EH (cell line): ENCODE data around the gene HNRNPF.
"Not testable (repeated sequence)": the region's sequence is repeated elsewhere in the genome, so short reads cannot be mapped to it uniquely, and the experiment has no call there.

Experiments used
- DNase-seq: peaks from one replicate; pipeline ENCODE4 v3.0.0-alpha.2; 2015; ENCODE audit warnings: low read depth

The HNRNPF gene

GRCh38 chr10:43348511-43349312, 60.3 kb downstream of the HNRNPF start:
- DNase-seq = peak; percentile 82

DNA sequence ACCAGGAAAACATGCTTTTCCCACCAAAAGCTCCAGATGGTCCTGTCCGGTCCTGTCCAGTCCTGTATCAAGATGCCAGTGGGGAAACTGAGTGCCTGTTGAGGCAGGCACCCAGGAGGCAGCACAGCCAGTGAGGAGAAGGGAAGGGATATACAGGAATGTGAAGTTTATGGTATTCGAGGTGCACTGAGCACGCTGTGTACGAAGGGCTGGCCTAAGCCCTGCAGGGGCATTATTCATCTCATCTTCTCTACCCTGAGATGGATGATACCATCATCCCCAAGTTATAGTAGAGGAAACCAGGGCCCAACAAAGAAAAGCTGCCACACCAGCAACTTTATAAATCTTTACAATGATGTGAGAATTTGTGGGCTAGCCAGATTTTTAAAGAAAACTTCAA, 61.0 kb downstream of the HNRNPF start:
- DNase-seq = no peak

DNA sequence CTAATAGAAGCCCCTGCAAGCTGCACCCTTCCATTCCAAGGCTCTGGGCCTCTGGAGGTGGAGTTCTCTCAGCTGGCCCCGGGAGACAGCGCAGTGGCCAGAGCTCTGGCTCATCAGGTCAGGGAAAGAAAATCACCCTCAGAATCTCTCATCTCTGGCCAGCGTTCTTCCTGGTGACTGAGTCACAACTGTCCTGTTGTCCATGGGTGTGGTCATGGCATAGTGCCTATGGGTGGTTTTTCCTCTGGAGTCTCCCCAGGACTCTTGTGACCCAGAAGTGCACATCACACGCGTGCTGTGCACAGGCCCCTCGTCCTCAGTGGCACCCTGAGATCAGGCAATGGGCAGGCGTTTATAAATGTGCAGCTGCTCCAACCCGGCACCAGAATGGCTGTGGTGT, 64.9 kb downstream of the HNRNPF start:
- DNase-seq = no peak

DNA sequence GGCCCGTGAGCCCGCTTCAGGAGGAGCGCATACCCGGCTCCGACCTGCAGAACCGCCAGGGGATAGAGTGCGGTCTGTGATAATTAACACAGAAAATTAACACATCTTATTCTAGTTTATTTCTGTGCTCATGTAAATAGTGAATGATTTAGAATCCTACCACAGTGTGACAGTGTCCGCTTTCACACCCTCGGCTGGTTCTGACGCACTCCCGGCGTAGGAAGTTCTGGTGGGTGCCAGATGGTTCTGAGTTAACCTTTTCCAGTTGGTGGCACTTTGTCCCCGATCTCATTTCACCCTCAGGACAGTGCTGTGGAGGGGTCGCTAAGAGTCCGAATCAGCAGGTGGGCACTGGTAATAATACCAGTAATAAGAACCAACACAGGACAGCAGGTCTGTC, 65.9 kb downstream of the HNRNPF start:
- no peak for DNase-seq

- DNase-seq = no peak
These were observed 66.5 kb downstream of the HNRNPF start for GRCh38 chr10:43342279-43343125.

DNA sequence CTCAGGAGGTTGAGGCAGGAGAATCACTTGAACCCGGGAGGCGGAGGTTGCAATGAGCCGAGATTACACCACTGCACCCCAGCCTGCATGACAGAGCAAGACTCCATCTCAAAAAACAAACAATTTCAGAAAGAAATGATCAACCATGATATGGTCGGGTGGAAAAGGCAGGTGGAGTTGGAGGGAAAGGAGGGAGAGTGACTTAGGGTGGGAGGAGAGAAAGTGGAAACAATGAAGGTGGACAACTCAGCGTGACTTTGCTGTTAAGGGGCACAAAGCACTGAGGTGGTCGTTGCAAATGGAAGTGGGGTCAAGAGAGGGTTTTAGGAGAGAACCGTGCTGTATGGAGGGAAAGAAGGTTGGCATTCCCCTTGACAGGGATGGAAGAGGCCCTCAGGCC, 67.5 kb downstream of the HNRNPF start:
- no peak for DNase-seq

- DNase-seq = no peak
These were observed 68.4 kb downstream of the HNRNPF start for GRCh38 chr10:43340619-43341018.

DNA sequence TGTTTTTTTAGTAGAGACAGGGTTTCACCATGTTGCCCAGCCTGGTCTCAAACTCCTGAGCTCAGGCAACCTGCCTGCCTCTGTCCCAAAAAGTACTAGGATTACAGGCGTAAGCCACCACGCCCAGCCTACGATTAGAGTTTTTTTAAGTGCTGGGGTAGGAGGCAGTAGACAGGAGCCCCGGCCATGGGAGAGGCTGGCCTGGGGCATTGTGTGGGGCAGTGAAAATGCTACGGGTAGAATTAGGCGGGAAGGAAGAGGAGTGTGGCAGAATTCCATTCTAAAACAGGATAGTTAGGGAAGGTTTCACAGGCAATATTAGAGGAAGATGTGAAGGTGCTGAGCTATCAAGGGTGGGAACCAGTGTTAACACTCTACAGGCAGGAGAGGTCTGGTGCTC, 68.9 kb downstream of the HNRNPF start:
- DNase-seq = no peak

GRCh38 chr10:43339136-43339535, 69.8 kb downstream of the HNRNPF start:
- no peak for DNase-seq

- no peak for DNase-seq
These were observed 70.9 kb downstream of the HNRNPF start for GRCh38 chr10:43338117-43338516.

DNA sequence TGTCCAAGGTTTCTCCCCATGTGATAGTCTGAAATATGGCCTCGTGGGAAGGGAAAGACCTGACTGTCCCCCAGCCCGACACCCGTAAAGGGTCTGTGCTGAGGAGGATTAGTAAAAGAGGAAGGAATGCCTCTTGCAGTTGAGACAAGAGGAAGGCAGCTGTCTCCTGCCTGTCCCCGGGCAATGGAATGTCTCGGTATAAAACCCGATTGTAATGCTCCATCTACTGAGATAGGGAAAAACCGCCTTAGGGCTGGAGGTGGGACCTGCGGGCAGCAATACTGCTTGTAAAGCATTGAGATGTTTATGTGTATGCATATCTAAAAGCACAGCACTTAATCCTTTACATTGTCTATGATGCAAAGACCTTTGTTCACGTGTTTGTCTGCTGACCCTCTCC, 71.5 kb downstream of the HNRNPF start:
- not testable (repeated sequence) for DNase-seq

GRCh38 chr10:43336641-43337318, 72.2 kb downstream of the HNRNPF start:
- DNase-seq = peak; percentile 25

- no peak for DNase-seq
These were observed 72.9 kb downstream of the HNRNPF start for GRCh38 chr10:43336061-43336460.
